ENCODE results near the gene MROH7. TPM values are rescaled to one million over a fixed set of nuclear protein-coding genes. Genes with fewer than 3 reads are reported as not detected.

The MROH7 gene
- 1 to 10 TPM; 3.7 to 6.5 (median 4.7) TPM for polyA plus RNA-seq (ENCODE audit: insufficient read length in 4 of 4)

DNA sequence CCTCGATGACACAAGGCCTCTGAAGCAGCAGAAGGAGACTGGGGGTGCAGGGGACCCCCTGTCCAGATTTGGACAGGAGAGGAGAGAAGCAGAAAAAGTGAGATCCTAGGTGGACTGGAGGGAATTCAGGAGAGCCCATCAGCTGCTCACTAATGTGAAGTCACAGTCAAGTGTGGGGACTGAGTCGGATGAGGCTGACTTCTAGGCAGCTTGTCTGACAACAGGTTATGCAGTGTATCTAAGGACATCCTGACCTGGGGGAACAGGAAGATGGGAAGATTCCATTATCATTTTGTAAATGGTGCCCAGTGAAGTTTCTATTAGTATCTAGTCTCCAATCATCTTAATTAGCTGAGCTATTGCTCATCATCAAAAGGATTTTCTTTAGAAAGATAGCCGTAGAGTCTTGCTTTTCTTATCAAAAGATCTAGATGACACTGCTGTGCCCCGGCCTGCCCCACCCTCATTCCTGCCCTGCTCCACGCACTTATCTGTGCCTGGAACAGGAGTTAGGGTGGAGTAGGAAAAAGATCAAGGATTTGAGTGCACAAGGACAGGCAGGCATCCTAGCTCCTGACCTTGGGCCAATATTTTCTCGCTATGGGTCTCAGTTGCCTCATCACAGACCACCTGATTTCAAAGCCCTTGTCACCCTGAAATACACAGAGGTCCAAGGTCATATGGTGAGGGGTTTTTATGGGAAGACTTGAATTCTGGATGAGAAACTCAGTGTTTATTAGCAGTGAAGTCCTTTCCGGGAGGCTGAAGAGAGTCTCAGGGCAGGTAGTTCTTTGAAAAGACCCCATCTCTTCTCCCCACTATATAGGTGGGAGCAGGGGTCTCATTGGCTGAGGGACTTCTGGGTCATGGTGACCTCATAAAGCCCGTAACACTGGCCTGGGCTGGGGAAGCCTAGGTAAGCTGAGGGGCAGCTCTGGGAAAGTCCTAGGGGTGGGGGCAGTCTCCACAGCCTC is at the start of gene MROH7:
Gene MROH7, plus strand, starts transcription at position 924 of the 974 bp plus-strand sequence. CDS start 11,141 bp downstream, outside the sequence.
- no peak for DNase-seq (ENCODE audit: low read depth in 4 of 4, low spot score in 3 of 4)

DNA sequence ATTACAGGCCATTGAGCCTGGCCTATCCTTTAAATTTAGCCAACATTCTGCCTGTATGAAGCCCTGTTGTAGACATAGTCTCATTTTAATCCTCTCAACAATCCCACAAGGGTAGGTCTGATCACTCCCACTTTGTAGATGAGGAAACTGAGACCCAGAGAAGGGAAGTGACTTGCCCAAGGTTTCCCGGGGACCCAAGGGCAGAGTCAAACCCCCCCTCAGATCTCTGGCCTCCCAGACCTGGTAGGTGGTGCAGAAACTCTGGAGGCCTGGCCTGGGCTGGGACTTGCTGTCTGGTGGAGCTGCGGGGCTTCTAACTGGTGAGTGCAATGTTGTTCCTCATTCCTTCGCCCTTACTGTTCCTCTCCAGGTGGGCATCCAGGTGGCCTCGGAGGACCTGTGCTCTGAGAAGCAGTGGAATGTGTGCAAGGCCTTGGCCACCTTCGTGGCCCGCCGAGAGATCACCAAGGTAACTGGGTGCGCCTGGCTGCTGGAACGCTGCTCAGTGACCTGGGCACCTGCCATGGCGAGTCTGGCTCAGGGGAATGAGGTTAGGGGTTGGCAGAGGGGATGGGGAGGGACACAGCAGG is 47.9 kb upstream of the MROH7 start:
- DNase-seq (ENCODE audit: low read depth in 4 of 4, low spot score in 3 of 4), result no peak

DNA sequence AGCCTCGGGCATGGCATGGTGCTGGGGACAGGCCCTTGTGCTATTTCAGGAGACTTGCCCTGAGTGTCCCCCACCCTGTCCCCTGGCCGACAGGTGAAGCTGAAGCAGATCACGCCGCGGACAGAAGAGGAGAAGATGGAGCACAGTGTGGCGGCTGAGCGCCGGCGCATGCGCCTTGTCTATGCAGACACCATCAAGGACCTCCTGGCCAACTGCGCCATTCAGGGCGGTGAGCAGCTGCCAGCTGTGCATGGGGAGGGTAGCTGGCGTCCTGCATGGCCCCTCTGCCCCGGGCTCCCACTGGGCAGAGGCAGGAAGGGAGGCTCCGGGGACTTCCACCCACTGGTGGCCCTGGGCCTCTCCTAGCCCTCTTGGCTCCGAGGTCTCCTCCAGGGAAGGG is 47.1 kb upstream of the MROH7 start:
- DNase-seq (ENCODE audit: low read depth in 4 of 4, low spot score in 3 of 4), result no peak

DNA sequence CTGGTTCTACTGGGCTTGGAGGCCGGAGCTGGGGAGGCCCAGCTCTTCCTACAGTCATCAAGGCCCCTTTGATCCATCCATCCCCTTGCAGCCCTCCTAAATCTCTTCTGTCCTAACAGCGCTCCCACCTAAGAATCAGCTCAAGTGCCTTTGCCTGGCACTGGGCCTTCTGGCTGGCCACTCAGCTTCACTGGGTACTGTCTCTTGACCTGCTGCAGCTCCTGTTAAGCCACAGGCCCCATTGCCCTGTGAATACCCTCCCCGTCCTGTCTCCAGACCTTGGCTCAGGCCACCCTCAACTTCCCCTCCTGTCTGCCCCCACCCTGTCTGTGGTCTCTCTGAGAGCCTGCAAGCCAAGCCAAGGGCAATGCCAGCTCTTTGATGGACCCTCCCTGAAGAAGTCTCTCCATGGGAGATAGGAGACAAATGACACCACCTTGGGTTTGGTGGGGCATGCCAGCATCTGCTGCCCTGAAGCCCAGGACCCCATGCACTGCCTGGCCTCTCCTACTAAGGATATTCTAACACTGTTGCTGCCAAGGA is 45.6 kb upstream of the MROH7 start:
- DNase-seq (ENCODE audit: low read depth in 4 of 4, low spot score in 3 of 4), result no peak

GRCh38 chr1:54596756-54597155 is 44.8 kb upstream of the MROH7 start:
- DNase-seq (ENCODE audit: low read depth in 4 of 4, low spot score in 3 of 4), result no peak

DNA sequence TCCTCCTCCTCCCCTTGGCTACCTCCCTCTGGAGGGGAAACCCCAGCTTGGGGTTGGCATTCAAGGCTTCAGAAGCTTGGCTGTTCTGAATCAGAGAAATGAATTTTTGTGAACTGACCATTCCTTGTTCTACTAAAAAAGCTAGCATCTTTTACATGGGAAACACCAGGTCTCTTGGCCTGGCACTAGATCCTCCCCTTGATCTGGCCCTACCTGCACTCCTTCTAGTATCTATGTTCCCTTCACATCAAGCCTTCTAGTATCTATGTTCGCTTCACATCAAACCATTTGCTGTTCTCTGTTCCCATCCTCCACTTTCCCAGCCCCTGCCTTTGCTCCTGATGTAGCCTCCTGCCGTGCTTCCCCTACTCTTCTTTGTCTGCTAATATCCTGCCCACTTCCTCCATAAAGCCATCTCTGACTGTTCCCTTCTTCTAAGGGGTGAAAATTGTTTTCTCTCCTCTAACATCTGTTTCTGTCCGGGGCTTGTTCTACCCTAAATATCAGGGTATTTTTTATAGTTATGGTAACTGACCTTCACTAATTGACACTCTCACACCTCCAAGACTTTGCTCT is 44.0 kb upstream of the MROH7 start:
- no peak for DNase-seq (ENCODE audit: low read depth in 4 of 4, low spot score in 3 of 4)

- DNase-seq (ENCODE audit: low read depth in 4 of 4, low spot score in 3 of 4), result no peak
Measured at GRCh38 chr1:54599211-54599823, 42.3 kb upstream of the MROH7 start.

DNA sequence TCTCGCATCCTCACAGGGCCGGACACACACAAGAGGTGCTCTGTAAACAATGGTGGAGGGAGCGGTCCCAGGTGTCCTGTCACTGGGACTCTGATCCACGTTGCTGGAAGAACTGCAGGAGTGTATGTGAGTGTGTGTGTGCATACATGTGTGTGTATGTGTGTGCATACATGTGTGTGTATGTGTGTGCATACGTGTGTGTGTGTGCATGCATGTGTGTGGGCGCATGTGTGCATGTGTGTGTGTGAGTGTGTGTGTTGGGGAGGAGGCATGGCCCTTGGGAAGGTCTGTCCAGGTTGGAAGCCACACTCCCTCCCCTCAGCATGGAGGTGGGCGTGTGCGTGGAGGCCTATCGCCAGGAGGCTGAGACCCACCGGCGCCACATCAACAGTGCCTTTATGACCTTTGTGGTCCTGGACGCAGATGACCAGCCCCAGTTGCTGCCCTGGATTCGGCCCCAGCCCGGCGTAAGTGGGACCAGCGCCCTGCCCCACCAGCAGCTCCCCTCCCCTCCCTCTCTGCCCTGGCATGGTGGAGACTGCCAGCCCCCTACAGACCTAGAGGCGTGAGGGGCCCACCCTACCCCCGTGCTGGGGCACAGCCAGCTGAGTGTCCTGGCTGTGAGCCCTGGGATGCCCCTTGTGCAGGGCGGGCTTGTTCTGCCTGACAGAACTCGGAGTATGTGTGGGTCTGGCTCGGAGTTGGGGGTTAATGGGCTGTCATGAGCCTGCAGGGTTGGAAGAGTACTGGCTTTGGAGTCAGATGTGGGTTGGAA is 40.5 kb upstream of the MROH7 start:
- DNase-seq (ENCODE audit: low read depth in 4 of 4, low spot score in 3 of 4), result peak in 2 of 4 donors; percentile 23 to 40

DNA sequence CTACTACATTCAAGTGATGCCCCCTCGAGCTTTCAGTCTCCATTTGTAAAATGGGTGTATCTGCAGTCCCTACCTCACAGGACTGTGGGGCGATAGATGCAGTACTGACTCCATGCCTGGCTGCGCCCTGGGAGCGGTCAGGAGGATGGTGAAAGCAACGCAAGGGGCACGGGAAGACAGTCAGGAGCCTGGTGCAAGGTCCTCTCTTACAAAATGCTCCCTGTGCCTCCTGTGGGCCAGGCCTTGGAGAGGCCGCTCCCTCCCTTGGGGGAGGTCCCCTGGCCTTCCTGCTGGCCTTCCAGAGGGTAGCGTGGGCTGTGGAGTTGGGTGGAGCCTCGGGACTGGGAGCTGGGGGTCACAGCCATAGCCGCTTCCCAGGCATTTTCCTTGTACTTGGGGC is 39.9 kb upstream of the MROH7 start:
- no peak for DNase-seq (ENCODE audit: low read depth in 4 of 4, low spot score in 3 of 4)

GRCh38 chr1:54602554-54602953 is 39.0 kb upstream of the MROH7 start:
- DNase-seq (ENCODE audit: low read depth in 4 of 4, low spot score in 3 of 4), result no peak

- no peak for DNase-seq (ENCODE audit: low read depth in 4 of 4, low spot score in 3 of 4)
Measured at GRCh38 chr1:54603241-54603640, 38.3 kb upstream of the MROH7 start.

GRCh38 chr1:54604051-54604450 is 37.5 kb upstream of the MROH7 start:
- DNase-seq (ENCODE audit: low read depth in 4 of 4, low spot score in 3 of 4), result no peak

DNA sequence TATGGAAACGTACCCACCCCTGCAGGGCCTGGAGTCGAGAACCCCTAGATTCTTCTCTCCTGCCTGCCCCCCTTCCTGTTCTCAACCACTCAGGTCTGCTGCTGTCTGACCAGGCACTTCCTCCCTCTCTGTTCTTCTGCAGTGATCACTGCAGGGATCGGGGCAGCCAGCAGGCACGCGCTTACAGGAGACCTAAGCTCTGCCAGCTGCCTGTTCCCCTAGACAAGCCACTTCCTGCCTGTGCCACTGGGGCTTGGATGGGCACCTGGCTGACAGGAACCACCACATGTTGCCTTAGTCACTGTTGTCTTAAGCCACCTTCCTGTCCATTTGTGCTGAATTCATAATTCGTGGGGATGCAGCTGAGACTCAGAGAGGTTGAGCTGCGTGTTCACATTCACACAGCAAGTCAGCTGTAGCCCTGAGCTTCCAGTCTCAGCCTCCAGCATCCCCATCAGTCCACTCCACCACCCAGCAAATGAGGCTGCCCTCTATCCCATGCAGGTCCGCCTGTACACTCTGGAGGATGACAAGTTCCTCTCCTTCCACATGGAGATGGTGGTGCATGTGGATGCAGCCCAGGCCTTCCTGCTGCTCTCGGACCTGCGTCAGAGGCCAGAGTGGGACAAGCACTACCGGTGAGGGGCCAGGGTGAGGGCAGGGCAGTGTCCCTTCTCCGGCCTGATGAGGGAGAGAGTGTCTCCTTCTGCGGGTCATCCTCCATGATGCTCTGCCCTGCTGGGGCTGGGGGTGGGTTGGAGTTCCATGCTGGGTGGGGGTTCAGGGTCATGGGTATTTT is 36.8 kb upstream of the MROH7 start:
- DNase-seq (ENCODE audit: low read depth in 4 of 4, low spot score in 3 of 4), result no peak

DNA sequence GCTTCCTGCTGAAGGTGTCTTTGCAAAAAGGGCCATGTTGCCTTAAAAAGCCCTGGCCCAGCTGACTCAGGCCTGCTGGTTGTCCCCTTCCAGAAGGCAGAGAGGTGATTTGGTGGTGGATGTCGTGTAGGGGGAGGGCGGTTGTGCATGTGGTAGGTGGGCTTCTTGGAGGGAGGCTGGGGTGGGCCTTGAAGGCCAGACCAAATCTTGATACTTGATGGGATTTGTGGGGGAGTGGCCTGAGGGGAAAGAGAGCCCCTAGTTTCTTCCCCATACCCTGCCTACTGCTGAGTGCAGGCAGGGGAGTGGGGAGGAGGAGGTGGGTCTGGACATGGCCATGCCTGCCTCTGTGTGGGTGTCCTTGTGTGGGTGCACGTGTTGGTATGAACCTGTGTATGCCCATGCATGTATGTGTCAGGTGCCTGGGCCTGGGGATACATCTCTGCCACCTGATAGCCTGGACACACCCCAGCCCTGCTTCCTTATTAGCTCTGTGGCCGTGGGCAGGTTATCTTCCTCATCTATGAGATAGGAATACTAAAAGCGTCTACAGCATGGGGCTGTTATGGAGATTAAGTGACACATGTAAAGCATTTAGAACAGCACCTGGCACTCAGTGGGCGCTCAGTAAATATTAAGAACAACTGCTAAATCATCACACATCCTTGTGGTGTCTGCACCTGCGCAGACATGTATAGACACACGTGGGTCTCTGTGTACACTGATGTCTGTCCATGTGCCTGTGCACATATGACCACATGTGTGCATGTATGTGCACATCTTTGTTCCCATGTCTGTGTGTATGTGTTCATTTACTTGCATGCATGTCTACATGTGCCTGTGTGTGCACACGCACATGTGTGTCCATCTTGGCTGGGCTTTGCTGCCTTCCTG is 35.2 kb upstream of the MROH7 start:
- no peak for DNase-seq (ENCODE audit: low read depth in 4 of 4, low spot score in 3 of 4)

- no peak for DNase-seq (ENCODE audit: low read depth in 4 of 4, low spot score in 3 of 4)
Measured at GRCh38 chr1:54606990-54607325, 34.6 kb upstream of the MROH7 start.

GRCh38 chr1:54607821-54608565 is 33.6 kb upstream of the MROH7 start:
- no peak for DNase-seq (ENCODE audit: low read depth in 4 of 4, low spot score in 3 of 4)

DNA sequence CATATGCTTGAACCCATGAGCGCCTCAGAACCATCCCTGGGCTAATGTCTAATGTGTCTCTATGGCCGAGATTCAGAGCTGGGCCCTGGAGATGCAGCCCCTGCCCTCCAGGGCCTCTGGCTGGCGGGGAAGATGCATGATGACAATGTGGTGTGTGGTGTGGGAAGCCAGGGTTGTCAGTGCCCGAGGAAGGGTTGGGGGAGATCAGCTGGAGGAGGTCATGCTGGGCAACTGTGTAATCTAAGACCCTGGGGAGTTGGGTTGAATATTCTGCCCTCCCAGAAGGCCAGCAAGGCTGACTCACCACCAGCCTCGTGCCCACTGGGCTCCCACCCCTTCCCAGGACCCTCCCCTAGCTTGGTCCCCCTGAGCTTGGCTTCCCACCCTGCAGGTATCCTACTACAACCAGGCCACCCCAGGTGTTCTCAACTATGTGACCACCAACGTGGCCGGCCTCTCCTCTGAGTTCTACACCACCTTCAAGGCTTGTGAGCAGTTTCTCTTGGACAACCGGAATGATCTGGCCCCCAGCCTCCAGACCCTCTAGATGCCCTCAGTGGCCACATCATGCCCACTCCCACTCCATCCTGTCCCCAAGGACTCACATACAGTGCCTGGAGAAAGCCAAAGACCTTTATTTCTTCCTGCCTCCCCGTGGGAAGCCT is 32.9 kb upstream of the MROH7 start:
- no peak for DNase-seq (ENCODE audit: low read depth in 4 of 4, low spot score in 3 of 4)

Measured in right renal pelvis (tissue), 4 donors.